DOHH2 (cell line): Measurements from ENCODE around the gene KCP.

Source experiments
- CTCF ChIP-seq: fragments of 200-600 bp; sonication (generic); IDR thresholded peaks from one replicate; pipeline ENCODE4 v1.5.1; 2014; ENCODE audit warnings: antibody characterized with exemption, mild to moderate bottlenecking, low read depth, low read length; ENCODE audit not compliant: poor library complexity, severe bottlenecking
- EZH2phosphoT487 ChIP-seq: fragments of 200-600 bp; sonication (generic); IDR thresholded peaks from 2 replicates; pipeline ENCODE4 v1.6.1; 2017; ENCODE audit warnings: borderline replicate concordance, mild to moderate bottlenecking, antibody characterized with exemption, low read length, moderate library complexity, mixed read lengths

- no peak for TF ChIP-seq CTCF
- TF ChIP-seq EZH2phosphoT487, result no peak
These were observed 3.5 kb upstream of the KCP start for GRCh38 chr7:128913870-128914565.
